ENCODE measurements around the gene ROR1.
A peak's percentile ranks its signal among the peaks of the same experiment; 100 is the strongest.

The ROR1 gene

DNA sequence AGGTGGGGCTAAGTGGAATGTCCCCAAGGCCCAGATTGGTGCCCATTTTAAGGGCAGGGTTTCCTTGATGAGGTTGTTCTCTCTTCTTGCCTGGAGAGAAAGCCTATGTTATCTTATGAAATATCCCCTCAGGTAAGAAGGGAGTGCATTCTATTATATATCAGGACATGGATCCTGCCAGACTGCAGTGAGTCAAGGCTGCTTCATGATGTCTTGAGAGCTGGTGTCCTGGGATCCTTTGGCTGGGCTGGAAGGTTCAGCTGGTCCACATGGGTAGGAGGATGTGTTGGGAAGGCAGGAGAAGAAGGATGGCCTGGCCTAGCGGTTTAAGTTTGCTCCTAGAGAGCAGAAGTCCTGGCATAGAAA, 207.6 kb downstream of the ROR1 start:
- no peak for DNase-seq

GRCh38 chr1:63982201-63982600, 208.4 kb downstream of the ROR1 start:
- no peak for DNase-seq

DNA sequence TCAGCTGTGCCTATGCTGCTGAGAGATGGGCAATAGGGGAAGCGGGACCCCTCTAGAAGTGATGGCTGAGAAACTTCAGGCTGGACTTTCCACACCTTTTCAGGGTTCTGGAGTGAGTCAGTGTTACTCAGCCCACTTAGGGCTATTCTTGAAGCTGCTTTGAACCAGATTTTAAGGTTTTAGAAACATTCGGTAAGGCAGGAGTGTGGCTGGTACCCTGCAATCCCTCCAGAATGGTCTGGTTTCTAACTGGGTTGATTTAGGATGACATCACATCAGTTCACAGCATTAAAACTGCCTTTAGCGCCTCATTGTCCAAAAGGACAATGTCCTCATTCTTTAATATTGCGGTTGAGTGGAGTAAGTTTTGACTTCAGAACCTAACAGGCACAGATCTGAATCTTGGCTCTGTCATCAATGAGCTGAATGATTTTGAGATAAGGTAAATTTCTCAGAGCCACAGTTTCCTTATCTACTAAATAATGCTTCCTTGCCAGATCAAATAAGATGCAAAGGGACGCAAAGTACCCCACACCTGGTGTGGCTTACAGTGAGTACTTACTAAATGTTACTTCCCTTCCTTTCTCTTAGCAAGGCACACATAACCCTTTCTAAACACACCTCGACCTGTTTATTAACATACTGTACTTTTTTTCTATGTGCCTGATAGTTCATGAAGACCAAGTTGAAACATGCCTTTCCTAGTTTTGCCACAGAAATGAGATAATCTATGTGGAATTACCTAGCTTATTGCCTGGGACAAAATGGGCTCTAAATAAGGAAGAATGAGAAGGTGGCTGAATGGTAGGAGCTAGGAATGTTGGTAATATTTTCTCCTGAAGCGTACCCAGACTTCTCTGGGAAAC, 209.8 kb downstream of the ROR1 start:
- DNase-seq = no peak

GRCh38 chr1:63984257-63984929, 210.6 kb downstream of the ROR1 start:
- peak; percentile 27 to 53 for DNase-seq

DNA sequence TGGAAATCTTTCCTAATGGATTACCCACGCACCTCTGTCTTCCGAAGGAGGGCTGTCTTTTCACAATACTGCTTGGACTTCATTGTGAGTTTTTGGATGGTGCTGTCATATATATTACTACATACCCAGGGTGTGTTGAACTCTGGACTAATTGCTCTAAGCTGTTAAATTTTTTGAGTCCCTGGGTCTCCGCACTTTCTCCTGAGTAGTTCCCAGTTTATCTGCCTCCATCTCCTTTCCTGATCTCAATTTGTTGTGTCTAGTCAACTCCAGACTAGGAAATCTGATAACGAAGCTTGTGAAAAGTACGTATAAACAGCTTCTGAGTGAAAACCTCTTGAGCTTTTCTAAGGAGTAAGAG, 211.1 kb downstream of the ROR1 start:
- DNase-seq = no peak

- DNase-seq = no peak
Measured at GRCh38 chr1:63987014-63987627, 213.3 kb downstream of the ROR1 start.

- DNase-seq = no peak
Measured at GRCh38 chr1:63987628-63988024, 213.8 kb downstream of the ROR1 start.

DNA sequence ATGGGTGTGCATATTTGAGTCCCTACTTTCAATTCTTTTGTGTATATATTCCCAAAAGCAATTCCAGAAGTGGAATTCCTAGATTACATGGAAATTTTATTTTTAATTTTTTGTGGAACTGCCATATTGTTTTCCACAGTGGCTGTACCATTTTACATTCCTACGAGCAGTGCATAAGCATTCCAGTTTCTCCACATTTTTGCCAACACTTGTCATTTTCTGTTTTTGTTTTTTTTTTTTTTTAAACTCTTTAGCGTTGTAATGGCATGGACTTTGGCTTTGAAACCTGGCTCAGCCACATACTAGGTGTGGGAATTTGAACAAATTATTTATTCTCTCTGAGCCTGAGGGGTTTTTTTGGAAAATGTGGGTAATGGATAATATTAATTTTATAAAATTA, 215.1 kb downstream of the ROR1 start:
- no peak for DNase-seq

GRCh38 chr1:63991685-63992084, 217.9 kb downstream of the ROR1 start:
- no peak for DNase-seq

- peak in 1 of 2 experiments; percentile 24 for DNase-seq
Measured at GRCh38 chr1:64000021-64000420, 226.2 kb downstream of the ROR1 start.

- DNase-seq = no peak
Measured at GRCh38 chr1:64001038-64001437, 227.2 kb downstream of the ROR1 start.

DNA sequence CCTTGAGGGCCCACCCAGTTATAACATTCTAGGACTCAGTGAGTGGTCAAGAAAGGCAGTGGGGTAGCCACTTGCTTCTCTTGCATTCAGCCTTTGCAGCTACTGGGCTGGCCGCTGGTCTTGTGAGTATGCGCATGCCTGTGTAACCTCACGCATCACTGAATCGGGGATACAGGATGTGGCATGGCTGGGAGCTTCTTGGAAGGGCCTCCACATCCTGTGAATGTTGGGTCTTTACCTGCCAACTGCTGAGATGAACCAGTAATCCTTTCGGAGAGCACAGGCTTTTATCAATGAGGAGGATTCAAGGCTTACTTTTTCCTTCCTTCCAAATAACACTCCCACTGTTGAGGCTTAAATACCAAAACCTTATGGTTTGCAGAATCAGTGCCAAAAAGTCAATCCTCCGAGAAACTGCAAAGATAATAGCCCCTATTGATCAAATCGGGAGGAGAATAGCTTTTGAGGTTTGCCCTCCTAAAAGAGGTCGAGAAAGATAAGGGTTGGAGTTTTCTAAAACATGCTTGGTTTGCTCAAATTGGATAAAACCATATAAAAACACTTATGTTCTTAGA, 230.7 kb downstream of the ROR1 start:
- peak in 1 of 2 experiments; percentile 45 for DNase-seq

DNA sequence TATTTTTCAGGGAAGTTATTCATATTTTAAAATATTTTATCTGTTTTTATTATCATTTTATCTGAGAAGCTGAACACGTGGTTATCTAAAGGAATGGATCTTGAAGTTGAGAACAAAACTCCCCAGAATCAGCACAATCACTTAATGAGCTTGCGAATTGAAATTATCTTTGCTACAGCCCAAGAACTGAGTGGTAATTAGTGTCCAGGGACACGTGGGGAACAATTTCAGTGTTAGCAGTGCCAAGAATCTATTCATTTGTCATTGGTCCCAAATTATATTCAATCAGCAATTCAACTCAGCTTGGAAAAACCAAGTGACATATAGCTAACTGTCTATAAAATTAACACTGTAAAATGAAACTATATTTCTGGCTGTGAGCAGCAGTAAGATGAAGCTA, 232.0 kb downstream of the ROR1 start:
- DNase-seq = peak in 1 of 2 experiments; percentile 19

GRCh38 chr1:64006276-64007051, 232.6 kb downstream of the ROR1 start:
- peak in 1 of 2 experiments; percentile 35 for DNase-seq

GRCh38 chr1:64010316-64010715, 236.5 kb downstream of the ROR1 start:
- DNase-seq = no peak

DNA sequence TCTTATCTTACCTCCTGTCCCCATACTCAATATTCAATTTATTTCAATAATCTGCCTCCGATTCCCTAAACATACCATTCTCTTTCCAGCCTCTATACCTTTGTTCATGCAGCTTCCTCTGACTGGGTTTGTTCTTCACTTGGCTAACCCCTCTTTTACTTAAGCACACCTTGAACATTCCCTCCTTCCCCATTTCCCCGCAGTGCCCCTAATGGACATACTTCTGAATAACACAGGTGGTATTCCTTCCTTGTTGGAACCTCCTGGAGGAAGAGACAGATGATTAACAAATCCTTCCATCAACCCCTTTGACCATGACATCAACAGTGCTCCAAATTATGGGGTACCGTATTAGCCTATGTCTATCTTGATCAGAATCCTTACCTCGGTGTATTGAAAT, 239.6 kb downstream of the ROR1 start:
- no peak for DNase-seq

- no peak for DNase-seq
Measured at GRCh38 chr1:64019818-64020217, 246.0 kb downstream of the ROR1 start.

DNA sequence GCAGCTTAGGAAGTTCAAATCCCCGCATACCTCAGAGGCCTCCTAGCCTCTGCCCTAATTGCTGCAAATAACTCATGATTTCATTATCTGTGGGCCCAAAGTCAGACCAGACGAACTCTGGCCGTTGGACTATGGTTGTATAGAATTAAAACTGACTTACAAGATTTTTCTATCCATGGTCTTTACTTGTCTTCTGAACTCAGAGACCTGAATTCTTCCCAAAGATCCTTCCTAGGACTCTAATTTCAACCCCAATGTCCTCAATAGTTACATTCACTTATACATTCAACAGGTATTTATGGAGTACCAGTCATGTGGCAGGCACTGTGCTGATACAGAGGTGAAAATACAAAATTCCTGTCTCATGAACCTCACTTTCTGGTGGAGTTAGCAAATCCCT, 247.2 kb downstream of the ROR1 start:
- DNase-seq = no peak

GRCh38 chr1:64025051-64025450, 251.2 kb downstream of the ROR1 start:
- DNase-seq = no peak

DNA sequence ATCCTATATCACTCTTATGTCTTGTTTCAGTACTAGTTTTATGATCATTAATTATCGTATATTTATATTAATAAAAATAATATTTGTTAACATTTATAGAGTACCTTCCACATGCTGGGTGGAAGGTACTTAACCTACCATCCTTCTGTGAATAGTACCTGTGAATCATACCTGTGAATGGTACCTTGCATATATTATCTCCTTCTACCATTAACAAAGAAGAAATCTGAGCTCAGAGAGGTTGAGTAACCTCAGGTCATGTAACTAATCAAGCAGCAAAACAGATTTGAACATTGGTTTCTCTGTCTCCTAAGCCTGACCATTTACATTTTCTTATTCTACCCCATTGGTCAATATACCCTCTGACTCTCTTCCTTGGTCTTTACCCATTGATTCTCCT, 255.2 kb downstream of the ROR1 start:
- DNase-seq = no peak

- DNase-seq = no peak
Measured at GRCh38 chr1:64030411-64030810, 256.6 kb downstream of the ROR1 start.

- no peak for DNase-seq
Measured at GRCh38 chr1:64031236-64031635, 257.4 kb downstream of the ROR1 start.

- no peak for DNase-seq
Measured at GRCh38 chr1:64033667-64034220, 259.9 kb downstream of the ROR1 start.
